Lower leg skin (tissue), 4 donors: ENCODE results near the gene GBE1. TPM values are rescaled to one million over a fixed set of nuclear protein-coding genes. Genes with fewer than 3 reads are reported as not detected.
A peak's percentile ranks its signal among the peaks of the same experiment; 100 is the strongest.
"Not testable (repeated sequence)": the region's sequence is repeated elsewhere in the genome, so short reads cannot be mapped to it uniquely, and the experiment has no call there.

Experiments
- DNase-seq, 2 donors: peaks; one replicate each; pipeline ENCODE4 v3.0.0-alpha.2; 2019; ENCODE audit warnings: low spot score in 2 of 2
- H3K4me3 ChIP-seq: fragments of 200-600 bp; sonication (generic); 2 replicates; pipeline ENCODE4 v1.5.1; 2017; ENCODE audit warnings: mild to moderate bottlenecking, low read depth; ENCODE audit not compliant: poor library complexity, severe bottlenecking
- POLR2A ChIP-seq, 2 donors: fragments of 450-650 bp; IDR thresholded peaks; one replicate each; pipeline ENCODE4 v1.6.1; 2016 to 2017; ENCODE audit warnings: antibody characterized with exemption in 2 of 2, mild to moderate bottlenecking in 1 of 2, moderate library complexity in 1 of 2
- WGBS, 2 donors: methylation state at CpG; one replicate each; pipeline ENCODE4 v1.1.5; 2018; 5-methylcytosine and 5-hydroxymethylcytosine counted together
- intact Hi-C: fragments of 100-400 bp; cut with DNase I; formaldehyde crosslinking; loops from one replicate; pipeline ENCODE4 v1.15.0; 2023; ENCODE audit warnings: low total_unique reads
- total RNA-seq, 4 donors: library from RNA; depleted of rRNA; stranded (reverse); fragments of >200 nt; gene quantifications; one replicate each; pipeline ENCODE4 v1.1.0, GENCODE V29; 2016
- TF ChIP-seq, protein P1 (sequence below), 3 donors: fragments of 450-650 bp; IDR thresholded peaks; one replicate each; pipeline ENCODE4 v1.5.1; 2016; ENCODE audit warnings: antibody characterized with exemption in 3 of 3, mild to moderate bottlenecking in 3 of 3, moderate library complexity in 2 of 3

GBE1 gene
- total RNA-seq, 4 donors from 2014 or later = 13.5 to 21.7 (median 15.8) TPM

DNA sequence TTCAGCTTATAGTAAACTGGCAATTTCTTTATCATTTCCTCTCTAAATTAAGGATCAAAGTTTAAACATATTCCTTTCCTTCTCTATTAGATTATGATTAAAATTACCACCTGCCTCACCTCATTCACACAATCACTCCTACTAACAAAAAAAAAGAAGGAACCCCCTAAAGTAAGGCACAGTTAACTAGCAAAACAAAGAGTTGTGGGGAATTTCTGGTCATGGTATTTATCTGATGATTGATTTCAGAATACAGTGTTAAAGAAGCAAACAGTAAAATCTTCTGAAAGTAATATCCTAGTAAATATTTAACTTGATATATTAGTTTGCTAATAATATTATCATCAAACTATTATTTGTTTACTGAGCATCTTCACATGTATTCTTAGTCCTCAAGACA lies 8.8 kb downstream of the GBE1 start:
- no peak for TF ChIP-seq POLR2A (IDR thresholded peaks at IDR 0.05)
- TF ChIP-seq, protein P1, sequence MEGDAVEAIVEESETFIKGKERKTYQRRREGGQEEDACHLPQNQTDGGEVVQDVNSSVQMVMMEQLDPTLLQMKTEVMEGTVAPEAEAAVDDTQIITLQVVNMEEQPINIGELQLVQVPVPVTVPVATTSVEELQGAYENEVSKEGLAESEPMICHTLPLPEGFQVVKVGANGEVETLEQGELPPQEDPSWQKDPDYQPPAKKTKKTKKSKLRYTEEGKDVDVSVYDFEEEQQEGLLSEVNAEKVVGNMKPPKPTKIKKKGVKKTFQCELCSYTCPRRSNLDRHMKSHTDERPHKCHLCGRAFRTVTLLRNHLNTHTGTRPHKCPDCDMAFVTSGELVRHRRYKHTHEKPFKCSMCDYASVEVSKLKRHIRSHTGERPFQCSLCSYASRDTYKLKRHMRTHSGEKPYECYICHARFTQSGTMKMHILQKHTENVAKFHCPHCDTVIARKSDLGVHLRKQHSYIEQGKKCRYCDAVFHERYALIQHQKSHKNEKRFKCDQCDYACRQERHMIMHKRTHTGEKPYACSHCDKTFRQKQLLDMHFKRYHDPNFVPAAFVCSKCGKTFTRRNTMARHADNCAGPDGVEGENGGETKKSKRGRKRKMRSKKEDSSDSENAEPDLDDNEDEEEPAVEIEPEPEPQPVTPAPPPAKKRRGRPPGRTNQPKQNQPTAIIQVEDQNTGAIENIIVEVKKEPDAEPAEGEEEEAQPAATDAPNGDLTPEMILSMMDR (IDR thresholded peaks at IDR 0.05) = no peak
- H3K4me3 ChIP-seq = no peak overlapping the region
- DNase-seq = no peak
- intact Hi-C loops = no loop called here

DNA sequence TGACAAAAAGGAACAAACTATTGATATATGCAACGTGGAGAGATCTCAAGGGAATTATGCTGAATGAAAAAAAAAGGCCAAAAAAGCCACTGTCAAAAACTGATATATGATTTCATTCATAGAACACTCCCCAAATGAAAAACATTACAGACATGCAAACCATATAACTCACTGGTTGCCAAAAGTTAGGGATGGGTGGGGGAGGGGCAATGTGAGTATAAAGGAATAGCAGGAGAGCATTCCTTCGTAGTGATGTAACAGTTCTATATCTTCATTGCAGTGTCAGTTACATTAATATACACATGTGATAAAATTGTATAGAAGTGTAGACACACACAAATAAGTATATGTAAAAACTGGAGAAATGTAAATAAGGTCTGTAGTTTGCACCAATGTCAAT lies 12.2 kb downstream of the GBE1 start:
- WGBS, 2 donors = 71 to 82% methylated on average over 2 of the region's 2 CpGs
- intact Hi-C loops = no loop called here
- no peak for TF ChIP-seq POLR2A (IDR thresholded peaks at IDR 0.05)
- TF ChIP-seq, protein P1 (IDR thresholded peaks at IDR 0.05) = no peak
- H3K4me3 ChIP-seq = no peak overlapping the region
- no peak for DNase-seq

DNA sequence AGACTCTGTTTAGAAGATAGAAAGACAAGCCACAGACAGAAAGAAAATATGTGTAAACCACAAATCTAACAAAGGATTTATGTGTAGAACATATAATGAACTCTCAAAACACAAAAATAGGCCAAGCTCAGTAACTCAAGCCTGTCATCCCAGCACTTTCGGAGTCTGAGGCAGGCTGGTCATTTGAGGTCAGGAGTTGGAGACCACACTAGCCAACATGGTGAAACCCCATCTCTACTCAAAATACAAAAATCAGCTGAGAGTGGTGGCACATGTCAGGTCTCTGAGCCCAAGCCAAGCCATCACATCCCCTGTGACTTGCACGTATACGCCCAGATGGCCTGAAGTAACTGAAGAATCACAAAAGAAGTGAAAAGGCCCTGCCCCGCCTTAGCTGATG lies 14.2 kb downstream of the GBE1 start:
- H3K4me3 ChIP-seq, intact Hi-C loops, DNase-seq: not testable (repeated sequence)
- WGBS, 2 donors = 76 to 79% methylated on average over 4 of the region's 4 CpGs

DNA sequence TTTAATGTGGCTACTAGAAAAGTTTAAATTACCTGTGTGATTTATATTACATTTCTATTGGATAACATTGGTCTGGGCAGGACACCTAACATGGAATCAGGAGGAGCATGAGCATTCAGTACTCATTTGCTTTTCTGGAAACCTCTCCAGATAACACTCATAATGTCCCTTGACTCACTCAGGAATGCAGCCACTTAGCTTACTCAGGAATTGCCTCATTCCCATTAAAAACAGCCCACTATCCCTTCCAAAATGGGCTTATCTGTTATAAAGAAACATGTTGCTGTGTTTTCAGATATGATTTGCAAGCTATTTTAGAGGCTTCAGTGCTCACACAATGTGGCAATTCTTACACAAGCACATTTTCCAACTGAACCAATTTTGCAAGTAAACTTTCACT lies 17.1 kb downstream of the GBE1 start:
- DNase-seq = peak in 1 of 2 donors; percentile 57

DNA sequence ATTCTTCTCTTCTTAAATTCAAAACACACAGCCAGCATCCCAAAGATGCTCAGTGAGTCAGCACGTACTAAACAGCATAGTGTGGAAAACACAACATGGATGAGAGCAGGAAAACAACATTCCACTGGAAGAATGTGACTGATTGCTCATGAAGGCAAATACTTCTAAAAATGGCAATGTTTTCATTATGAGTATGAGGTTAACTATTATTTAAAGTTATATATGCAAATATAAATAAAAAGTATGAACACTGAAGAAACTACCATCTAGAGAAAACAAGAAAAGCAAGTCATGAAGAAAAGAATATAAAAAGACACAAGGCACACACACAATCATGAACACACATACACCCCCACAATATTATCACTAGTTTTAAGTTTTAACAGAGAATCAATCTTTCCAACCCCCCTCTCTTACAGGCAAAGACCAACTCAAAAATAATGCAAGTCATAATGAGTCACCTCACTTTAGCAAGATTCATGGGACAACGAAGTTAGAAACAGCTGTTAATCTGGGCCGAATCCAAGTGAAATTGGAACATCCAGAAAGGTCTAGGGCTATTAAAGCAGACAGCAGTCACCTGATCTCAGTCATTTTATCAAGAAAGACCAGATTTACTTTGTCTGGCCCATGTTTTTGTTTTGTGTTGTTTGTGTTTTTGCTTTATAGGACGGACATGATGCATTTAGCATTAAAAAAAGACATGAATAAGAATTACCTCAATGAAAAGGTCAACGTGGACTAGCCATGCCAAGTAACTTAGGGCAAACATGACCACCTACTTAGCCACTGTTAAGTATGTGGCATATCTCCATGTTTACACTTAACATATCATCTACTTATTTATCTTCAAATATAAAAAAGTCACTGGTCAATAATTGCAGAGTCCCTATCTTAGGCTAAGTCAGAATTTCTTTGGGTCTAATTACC lies 18.1 kb downstream of the GBE1 start:
- intact Hi-C loops = no loop called here
- peak in 1 of 2 donors; percentile 85 for DNase-seq
- 34 to 45% methylated on average over 5 of the region's 5 CpGs for WGBS, 2 donors
- TF ChIP-seq, protein P1 (IDR thresholded peaks at IDR 0.05) = no peak
- no peak for TF ChIP-seq POLR2A (IDR thresholded peaks at IDR 0.05)
- H3K4me3 ChIP-seq = no peak overlapping the region

More for the DNA sequence above, 17.1 kb downstream of the GBE1 start:
- no peak overlapping the region for H3K4me3 ChIP-seq
- TF ChIP-seq POLR2A (IDR thresholded peaks at IDR 0.05) = no peak
- TF ChIP-seq, protein P1 (IDR thresholded peaks at IDR 0.05) = no peak
- intact Hi-C loops = no loop called here

DNA sequence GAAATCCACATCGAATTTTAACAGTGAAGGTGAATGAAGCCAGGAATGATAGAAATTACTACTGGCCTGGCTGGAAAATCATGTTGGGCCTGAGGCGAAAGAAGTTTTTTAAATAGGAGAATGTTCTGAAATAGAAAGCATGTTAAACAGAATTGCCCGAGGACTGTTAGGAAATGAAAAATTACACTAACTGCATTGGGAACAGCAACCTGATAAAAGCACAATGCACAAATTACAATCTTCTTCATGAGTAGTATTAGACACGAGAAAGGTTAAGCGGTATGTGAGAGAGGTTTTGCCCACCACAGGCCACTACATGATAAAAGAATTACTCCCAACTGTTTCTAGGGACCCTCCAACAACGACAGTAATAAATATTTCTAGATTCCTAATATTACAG lies 18.9 kb downstream of the GBE1 start:
- DNase-seq = no peak
- TF ChIP-seq, protein P1 (IDR thresholded peaks at IDR 0.05) = no peak
- no peak for TF ChIP-seq POLR2A (IDR thresholded peaks at IDR 0.05)
- WGBS, 2 donors = 43 to 49% methylated on average over 6 of the region's 6 CpGs
- no peak overlapping the region for H3K4me3 ChIP-seq
- intact Hi-C loops = no loop called here
